Skeletal muscle cell (primary cell): ENCODE measurements around the gene LMNTD1.
A peak's percentile ranks its signal among the peaks of the same experiment; 100 is the strongest.
"Not testable (repeated sequence)": the region's sequence is repeated elsewhere in the genome, so short reads cannot be mapped to it uniquely, and the experiment has no call there.

Source experiments
- DNase-seq: peaks from one replicate; pipeline ENCODE4 v3.0.0-alpha.2; 2010; ENCODE audit warnings: low read depth
- H3K4me3 ChIP-seq: 2 replicates; pipeline ENCODE4 v1.5.1; 2011; ENCODE audit warnings: low read depth, mild to moderate bottlenecking, control low read depth, low read length, moderate library complexity

Gene LMNTD1

GRCh38 chr12:25438638-25439037 lies 114.4 kb downstream of the LMNTD1 start:
- peak; percentile 27 for DNase-seq
- H3K4me3 ChIP-seq: no peak overlapping the region

- DNase-seq: peak; percentile 44
- H3K4me3 ChIP-seq: no peak overlapping the region
Measured at GRCh38 chr12:25436206-25437030, 116.7 kb downstream of the LMNTD1 start.

- H3K4me3 ChIP-seq: no peak overlapping the region
- DNase-seq: no peak
Measured at GRCh38 chr12:25435431-25435830, 117.7 kb downstream of the LMNTD1 start.

- DNase-seq: no peak
- H3K4me3 ChIP-seq: no peak overlapping the region
Measured at GRCh38 chr12:25434515-25434914, 118.6 kb downstream of the LMNTD1 start.

- no peak overlapping the region for H3K4me3 ChIP-seq
- no peak for DNase-seq
Measured at GRCh38 chr12:25433581-25434325, 119.3 kb downstream of the LMNTD1 start.

- no peak overlapping the region for H3K4me3 ChIP-seq
- no peak for DNase-seq
Measured at GRCh38 chr12:25433024-25433423, 120.1 kb downstream of the LMNTD1 start.

GRCh38 chr12:25427337-25428249 lies 125.5 kb downstream of the LMNTD1 start:
- no peak for DNase-seq
- H3K4me3 ChIP-seq: no peak overlapping the region

- not testable (repeated sequence) for DNase-seq, H3K4me3 ChIP-seq
Measured at GRCh38 chr12:25426821-25427220, 126.3 kb downstream of the LMNTD1 start.
